Nephron progenitor cell (in vitro differentiated cells): Measurements from ENCODE around the gene KCND2.
"Not testable (repeated sequence)": the region's sequence is repeated elsewhere in the genome, so short reads cannot be mapped to it uniquely, and the experiment has no call there.

Experiments
- DNase-seq: peaks from one replicate; pipeline ENCODE4 v3.0.0; 2021
- H3K27ac Mint-ChIP-seq: 2 replicates; pipeline ENCODE4 v1.8.0; 2021; ENCODE audit warnings: mild to moderate bottlenecking, moderate library complexity, mixed read lengths
- H3K27me3 Mint-ChIP-seq: 2 replicates; pipeline ENCODE4 v1.8.0; 2021; ENCODE audit warnings: mild to moderate bottlenecking, low read depth, mixed read lengths; ENCODE audit not compliant: poor library complexity
- H3K36me3 Mint-ChIP-seq: 2 replicates; pipeline ENCODE4 v1.8.0; 2021; ENCODE audit warnings: low read depth, mixed read lengths
- H3K4me1 Mint-ChIP-seq: 2 replicates; pipeline ENCODE4 v1.8.0; 2021; ENCODE audit warnings: mixed read lengths
- H3K4me3 Mint-ChIP-seq: 2 replicates; pipeline ENCODE4 v1.8.0; 2021; ENCODE audit warnings: mild to moderate bottlenecking, moderate library complexity, mixed read lengths
- H3K9me3 Mint-ChIP-seq: 2 replicates; pipeline ENCODE4 v1.8.0; 2021; ENCODE audit warnings: mild to moderate bottlenecking, moderate library complexity, mixed read lengths
- CTCF ChIP-seq: fragments of 200-600 bp; sonication (generic); IDR thresholded peaks from 2 replicates; pipeline ENCODE4 v1.5.0; 2021; ENCODE audit warnings: antibody characterized with exemption

Gene KCND2

GRCh38 chr7:120272701-120273475, at the start of gene KCND2:
Gene KCND2, plus strand, starts transcription at chr7:120273175.
- peaks cover 33% of the 10 kb centered on the region for H3K27me3 Mint-ChIP-seq
- peaks cover 17% of the 10 kb centered on the region for H3K4me1 Mint-ChIP-seq
- H3K4me3 Mint-ChIP-seq, result peak within 1 kb of the TSS; percentile 95
- DNase-seq, result peak; percentile 69
- H3K36me3 Mint-ChIP-seq, result no peaks in the 10 kb centered on the region
- no peaks in the 10 kb centered on the region for H3K9me3 Mint-ChIP-seq
- no peak for TF ChIP-seq CTCF
- H3K27ac Mint-ChIP-seq, result peak within 1 kb of the TSS; percentile 93

- Mint-ChIP-seq H3K9me3 (peaks cover 4% of the 10 kb centered on the region), H3K4me1 (peaks cover 7% of the 10 kb centered on the region), H3K4me3 (no peak overlapping the region), H3K27ac (no peak overlapping the region), H3K27me3 (no peaks in the 10 kb centered on the region), H3K36me3 (no peaks in the 10 kb centered on the region)
- TF ChIP-seq CTCF, result no peak
- DNase-seq, result no peak
Measured at GRCh38 chr7:120226188-120226587, 46.8 kb upstream of the KCND2 start.

GRCh38 chr7:120227255-120227654, 45.7 kb upstream of the KCND2 start:
- TF ChIP-seq CTCF, result no peak
- peaks cover 4% of the 10 kb centered on the region for H3K9me3 Mint-ChIP-seq
- H3K36me3 Mint-ChIP-seq, result no peaks in the 10 kb centered on the region
- H3K27ac Mint-ChIP-seq, result no peak overlapping the region
- no peak overlapping the region for H3K4me3 Mint-ChIP-seq
- DNase-seq, result no peak
- H3K27me3 Mint-ChIP-seq, result no peaks in the 10 kb centered on the region
- peaks cover 7% of the 10 kb centered on the region for H3K4me1 Mint-ChIP-seq

GRCh38 chr7:120229084-120229483, 43.9 kb upstream of the KCND2 start:
- H3K27ac Mint-ChIP-seq, result no peak overlapping the region
- DNase-seq, result no peak
- H3K27me3 Mint-ChIP-seq, result no peaks in the 10 kb centered on the region
- H3K4me3 Mint-ChIP-seq, result no peak overlapping the region
- no peaks in the 10 kb centered on the region for H3K36me3 Mint-ChIP-seq
- peaks cover 7% of the 10 kb centered on the region for H3K4me1 Mint-ChIP-seq
- peaks cover 4% of the 10 kb centered on the region for H3K9me3 Mint-ChIP-seq
- no peak for TF ChIP-seq CTCF

- TF ChIP-seq CTCF, result no peak
- peaks cover 7% of the 10 kb centered on the region for H3K9me3 Mint-ChIP-seq
- DNase-seq, result no peak
- no peaks in the 10 kb centered on the region for H3K36me3 Mint-ChIP-seq
- no peaks in the 10 kb centered on the region for H3K27me3 Mint-ChIP-seq
- H3K27ac Mint-ChIP-seq, result no peak overlapping the region
- no peak overlapping the region for H3K4me3 Mint-ChIP-seq
- no peaks in the 10 kb centered on the region for H3K4me1 Mint-ChIP-seq
Measured at GRCh38 chr7:120233338-120233737, 39.6 kb upstream of the KCND2 start.

GRCh38 chr7:120240350-120240749, 32.6 kb upstream of the KCND2 start:
- not testable (repeated sequence) for DNase-seq, H3K27ac Mint-ChIP-seq, H3K27me3 Mint-ChIP-seq, H3K4me1 Mint-ChIP-seq, H3K36me3 Mint-ChIP-seq, H3K4me3 Mint-ChIP-seq
- peaks cover 16% of the 10 kb centered on the region for H3K9me3 Mint-ChIP-seq
